Left renal cortex interstitium (tissue), 4 donors: Measurements from ENCODE around the gene HES2. TPM values are rescaled to one million over a fixed set of nuclear protein-coding genes. Genes with fewer than 3 reads are reported as not detected.
"Not testable (repeated sequence)": the region's sequence is repeated elsewhere in the genome, so short reads cannot be mapped to it uniquely, and the experiment has no call there.

Experiments
- DNase-seq, 4 donors: peaks; one replicate each; pipeline ENCODE4 v3.0.0-alpha.2; 2013; ENCODE audit warnings: low read depth in 4 of 4, low spot score in 2 of 4, missing footprints in 1 of 4
- polyA plus RNA-seq, 4 donors: library from polyadenylated mRNA; unstranded; fragments of 120-200 nt; gene quantifications; one replicate each; pipeline ENCODE4 v1.2.1, GENCODE V29; 2013; ENCODE audit not compliant: insufficient read length in 4 of 4

The HES2 gene, protein sequence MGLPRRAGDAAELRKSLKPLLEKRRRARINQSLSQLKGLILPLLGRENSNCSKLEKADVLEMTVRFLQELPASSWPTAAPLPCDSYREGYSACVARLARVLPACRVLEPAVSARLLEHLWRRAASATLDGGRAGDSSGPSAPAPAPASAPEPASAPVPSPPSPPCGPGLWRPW
- under 1 TPM; 0.23 to 0.84 (median 0.39) TPM for polyA plus RNA-seq

DNA sequence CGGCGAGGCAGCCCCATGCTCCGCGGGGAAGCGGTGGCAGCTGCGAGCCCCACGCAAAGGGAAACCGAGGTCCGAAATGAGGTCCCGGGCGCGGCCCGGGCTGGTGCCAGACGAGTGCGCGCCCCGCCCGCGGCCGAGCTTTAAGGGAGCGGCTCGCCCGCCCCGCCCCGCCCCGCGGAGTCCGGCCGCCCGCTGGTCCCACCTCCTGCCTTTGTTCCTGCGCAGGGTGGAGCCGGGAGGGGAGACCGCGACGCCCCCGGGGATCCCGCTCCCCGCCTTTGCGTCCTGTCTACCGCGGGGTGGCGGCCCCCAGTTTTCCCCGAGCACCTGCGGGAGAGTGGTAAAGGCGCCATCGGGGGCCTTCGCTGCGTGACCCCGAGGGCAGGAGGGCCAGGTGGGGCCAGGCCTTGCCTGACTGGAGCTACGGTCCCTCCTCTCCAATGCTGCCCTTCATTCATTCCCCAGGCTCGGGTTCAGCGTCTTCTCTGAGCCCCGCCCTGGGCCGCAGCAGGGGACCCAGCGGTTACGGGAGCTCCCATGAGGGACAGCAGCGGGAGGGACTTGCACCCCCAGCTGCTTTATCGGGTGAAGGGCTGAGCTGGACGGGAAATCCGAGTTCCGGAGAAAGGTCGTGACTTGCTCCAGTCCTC lies at the start of gene HES2:
TSS of gene HES2 (minus strand) at position 116 of the 650 bp plus-strand sequence. CDS start at position 17, 99 bp downstream.
- DNase-seq: no peak

DNA sequence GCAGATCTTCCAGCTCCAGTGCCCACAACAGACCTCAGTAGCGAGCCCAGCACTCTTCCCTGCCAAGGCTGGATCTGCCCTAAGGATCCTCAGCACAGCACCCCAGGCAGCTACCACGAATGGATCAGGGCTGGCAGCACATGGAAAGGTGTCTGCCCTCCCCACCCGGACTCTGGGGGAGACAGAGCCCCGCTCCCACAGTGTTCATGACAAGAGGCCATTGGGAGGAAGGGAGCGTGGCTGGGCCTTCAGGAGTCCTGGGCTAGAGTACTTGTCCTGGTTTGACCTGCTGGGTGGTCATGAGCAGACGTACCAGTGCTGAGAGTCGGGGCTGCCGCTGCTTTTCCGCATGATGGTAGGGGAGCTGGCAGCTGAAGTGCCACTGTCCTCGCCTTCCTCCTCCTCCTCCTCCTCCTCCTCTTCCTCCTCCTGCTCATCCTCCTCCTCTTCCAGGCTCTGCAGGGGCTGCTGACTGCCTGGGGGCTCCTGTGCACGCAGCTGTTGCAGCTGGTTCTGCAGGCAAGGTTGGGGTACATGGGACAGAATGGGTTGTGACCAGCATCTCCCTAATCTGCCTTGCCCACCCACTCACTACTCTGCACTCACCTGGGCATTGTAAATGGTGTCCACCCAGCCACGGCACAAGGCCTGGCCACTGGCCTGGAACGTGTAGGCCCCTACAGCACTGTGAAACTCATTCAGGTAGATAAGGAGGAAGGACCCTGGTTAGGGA lies 49.2 kb upstream of the HES2 start:
- no peak for DNase-seq

DNA sequence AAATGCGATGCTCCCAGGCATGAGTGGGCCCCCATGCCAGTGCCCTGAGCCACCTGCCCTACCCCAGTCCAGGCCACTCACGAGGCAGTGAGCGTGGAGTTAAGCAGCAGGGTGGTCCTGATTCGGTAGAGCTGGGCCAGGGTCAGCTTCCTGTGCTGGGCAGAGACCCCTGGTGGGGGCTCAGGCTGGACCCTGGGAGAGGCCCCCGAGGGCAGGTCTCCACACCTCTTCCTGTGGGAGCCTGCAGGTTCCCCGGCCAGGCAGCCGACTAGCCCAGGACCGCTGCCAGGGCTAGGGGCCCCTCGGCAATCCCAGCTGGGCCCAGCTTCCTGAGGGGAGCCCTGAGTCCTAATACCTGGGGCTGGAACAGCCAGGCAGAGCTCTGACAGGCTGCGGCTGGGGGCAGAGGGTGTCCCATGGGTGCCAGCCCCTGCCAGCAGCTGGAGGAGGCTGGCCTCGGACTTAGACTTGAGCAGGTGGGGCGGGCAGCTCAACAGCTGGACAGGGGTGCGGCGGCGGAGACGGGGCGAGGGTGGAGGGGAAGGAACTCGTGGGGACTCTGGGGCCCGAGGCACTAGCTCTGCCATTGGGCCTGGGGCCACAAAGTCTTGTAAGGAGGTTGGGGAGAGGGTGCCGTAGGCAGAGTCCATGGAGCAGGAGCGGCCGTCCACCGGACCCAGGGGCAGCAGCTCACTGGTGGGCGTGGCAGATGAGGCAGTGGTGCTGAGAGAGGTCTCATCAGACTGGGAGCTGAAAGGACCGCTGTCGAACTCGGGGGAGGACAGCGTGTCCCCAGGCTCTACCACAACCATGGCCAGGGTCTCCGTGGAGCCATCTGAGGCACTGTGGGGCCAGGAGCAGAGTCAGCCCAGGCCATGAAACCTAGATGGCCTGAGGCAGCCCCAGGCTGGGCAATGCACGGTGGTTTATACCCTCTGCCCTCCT lies 48.3 kb upstream of the HES2 start:
- DNase-seq: no peak

DNA sequence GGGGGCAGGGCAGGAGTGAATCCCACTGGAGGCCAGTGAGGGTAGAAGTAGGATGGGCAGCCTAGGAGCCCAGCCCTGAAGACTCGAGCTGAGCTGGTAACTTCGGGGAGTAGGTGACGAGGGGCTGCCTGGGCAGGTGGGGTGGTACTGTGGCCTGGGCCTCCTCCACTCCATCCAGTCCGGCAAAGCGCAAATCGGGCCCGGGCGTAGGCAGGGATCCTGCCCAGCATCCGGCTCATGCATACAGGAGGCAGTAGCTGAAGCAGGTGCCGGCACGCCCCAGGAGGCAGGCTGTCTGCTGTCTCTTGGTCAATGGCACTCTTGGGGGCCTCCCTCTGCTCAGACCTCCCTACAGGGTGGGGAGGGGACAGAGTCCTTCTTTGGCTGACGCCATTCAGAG lies 47.5 kb upstream of the HES2 start:
- no peak for DNase-seq

DNA sequence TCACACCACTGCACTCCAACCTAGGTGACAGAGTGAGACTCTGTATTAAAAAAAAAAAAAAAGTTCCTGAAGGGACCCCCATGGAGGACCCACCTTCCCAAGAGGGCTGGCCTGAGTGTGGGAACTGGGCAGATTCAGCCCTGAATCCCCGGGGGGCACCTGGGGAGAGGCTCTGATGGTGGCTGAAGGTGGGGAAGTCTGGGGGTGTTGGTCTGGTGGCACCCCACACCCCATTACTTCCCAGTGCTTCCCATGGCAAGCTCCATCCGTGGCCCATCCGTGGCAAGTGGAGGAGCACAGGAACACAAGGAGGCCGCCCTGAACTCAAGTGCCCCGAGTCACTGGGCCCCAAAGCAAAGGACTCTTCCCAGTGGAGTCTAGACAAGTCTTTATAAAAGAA lies 47.0 kb upstream of the HES2 start:
- no peak for DNase-seq

DNA sequence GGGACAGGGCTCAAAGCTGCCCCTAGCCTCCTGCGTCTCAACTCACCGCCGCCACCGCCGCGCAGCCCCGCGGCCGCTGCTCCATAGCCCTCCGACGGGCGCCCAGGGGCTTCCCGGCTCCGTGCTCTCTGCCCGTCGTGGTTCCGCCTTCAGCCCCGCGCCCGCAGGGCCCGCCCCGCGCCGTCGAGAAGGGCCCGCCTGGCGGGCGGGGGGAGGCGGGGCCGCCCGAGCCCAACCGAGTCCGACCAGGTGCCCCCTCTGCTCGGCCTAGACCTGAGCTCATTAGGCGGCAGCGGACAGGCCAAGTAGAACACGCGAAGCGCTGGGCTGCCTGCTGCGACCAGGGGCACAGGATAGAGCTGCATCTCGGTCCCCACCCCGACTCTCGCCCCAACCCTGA lies 46.3 kb upstream of the HES2 start, which contains the start of gene TNFRSF25:
TSS of gene TNFRSF25 (minus strand) at position 151 of the 400 bp plus-strand sequence. CDS start at position 85, 66 bp downstream.
- no peak for DNase-seq

DNA sequence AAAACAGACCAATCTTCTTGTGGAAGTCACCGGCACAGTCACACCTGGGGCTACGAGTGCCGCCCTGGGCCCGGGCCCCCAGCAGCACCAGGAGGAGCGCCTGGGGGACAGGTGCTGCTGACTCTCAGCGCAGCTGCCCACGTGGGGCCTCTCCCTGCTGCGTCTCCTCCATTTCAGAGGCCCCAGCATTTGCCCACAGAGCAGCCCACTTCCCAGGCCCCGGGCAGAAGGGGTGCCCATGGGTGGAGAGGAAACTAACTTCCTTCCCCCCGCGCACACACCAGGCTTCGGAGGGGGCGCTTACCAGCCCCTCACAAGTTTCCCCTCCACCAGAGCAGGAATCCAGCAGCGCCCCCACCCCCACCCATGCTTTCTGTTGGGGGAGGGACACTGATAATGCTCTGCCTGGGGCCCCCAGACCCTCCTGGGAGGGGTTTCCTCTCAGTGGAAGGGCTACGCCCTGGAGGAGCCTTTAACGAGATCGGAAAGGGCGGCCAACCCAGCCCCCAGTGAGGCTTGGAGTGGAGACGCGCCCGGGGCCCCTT lies 45.8 kb upstream of the HES2 start:
- no peak for DNase-seq

DNA sequence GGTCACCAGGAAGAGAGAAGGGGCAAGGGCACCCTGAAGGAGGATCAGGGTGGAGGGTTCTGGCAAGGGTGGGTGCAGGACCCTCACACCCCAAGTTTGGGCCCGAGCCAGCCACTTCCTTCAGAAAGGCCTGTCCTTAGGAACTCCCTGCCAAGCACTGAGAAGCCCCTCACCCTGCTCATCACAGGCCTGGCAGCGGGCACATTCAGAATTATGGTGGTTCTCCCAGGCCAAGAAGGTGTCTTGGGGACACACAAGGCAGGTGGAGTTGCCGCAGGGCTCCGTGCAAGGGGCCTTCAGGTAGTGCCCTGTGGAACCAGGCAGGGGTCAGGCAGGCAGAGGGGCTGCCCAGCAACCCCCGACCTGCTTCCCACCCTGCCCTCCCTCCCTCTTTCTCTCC lies 45.2 kb upstream of the HES2 start:
- DNase-seq: no peak

DNA sequence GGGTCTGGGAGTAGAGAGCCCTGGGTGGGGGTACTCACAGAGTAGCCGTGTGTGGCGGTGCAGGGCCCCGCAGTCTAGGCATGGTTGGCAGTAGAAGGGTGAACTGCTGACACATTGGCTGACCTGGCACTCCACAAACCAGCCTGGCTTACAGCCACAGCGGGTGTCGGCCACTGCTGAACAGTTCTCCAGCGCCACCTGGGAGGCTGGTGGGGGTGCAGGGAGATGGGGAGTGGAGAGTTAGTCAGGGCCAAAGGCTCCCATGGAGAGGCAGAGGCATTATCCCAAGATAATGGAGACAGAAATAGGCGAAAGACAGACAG lies 44.8 kb upstream of the HES2 start:
- no peak for DNase-seq

DNA sequence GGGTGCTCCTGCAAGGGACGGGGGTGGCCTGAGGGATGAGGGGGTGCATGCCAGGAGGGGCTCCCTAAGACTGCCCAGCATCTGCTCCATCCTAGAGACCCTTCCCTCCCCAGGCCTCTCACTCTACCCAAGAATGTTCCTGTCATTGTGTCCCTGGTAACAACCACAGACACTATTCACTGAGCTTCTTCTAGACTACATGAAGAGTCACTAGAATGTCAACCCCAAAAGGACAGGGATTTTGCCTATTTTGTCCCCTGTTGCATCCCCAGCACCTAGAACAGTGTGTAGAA lies 43.3 kb upstream of the HES2 start:
- no peak for DNase-seq

DNA sequence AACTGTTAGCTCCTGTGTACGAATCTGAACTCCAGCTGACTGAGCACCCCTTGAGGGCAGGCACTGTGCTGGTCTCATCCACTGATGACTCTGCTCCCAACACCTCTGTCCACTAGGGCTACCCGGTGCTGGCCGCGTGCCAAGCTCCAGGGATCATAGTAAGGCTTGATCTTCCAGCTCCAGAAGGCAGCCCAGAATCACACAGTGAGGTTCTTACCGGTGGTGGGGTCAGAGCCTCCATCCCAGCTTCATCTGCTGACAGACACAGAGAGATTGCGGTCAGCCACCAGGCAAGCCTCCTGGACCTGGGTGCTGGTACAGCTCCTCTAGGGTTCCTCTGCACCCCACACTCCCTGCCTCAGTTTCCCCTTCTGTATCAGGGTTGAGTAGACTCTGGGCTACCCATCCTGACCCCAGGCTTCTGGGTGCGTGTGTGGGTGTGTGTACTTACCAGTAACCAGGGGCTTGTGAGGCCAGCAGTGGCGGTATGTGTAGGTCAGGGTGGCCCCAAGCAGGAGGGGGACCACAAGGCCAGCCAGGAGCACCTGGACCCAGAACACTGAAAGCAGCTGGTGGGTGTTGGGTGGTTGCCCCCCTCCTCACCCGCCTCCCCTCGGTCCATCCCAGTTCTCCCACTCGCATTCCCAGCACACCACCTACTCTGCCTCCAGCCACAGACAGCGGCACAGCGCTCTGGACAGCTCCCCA lies 42.8 kb upstream of the HES2 start:
- DNase-seq: no peak

DNA sequence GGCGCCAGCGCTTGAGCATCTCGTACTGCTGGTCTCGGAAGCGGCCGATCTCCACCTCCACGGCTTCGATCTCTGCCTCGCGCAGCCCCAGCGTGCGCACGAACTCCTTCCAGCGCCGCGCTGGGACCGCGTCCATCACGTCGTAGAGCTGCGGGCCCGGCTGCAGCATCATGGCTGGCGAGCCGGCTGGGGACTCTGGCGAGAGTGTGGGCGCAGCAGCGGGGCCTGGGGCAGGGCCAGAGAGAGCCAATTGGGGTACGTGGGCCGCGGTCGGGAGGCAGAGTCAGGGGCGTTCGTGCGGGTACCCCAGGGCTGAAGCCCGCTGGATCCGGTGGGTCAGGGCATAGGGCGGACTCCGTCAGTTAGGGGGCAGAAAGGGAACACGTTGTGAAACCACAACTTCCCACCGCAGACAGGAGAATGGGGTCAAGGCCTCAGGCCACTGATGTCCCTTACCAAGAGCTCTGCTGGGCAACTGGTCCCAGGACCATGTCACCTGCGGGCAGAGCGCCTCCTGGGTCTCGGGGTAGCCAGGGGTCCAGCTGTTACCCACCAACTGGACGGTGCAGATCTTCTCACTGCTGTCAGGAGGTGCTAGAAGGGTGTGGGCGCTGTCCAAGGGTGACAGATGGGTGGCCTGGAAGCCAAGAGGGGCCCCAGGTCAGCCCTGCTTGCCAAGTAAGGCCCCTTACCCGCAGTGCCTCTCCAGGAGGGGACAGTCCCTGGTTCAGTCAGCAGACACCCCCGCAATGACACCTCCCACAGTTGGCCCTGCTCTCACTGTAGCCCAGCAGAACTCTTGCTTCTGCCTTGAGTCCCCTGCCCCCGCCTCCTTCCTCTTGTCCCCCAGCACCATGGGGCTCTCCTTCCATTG lies 42.1 kb upstream of the HES2 start:
- no peak for DNase-seq

DNA sequence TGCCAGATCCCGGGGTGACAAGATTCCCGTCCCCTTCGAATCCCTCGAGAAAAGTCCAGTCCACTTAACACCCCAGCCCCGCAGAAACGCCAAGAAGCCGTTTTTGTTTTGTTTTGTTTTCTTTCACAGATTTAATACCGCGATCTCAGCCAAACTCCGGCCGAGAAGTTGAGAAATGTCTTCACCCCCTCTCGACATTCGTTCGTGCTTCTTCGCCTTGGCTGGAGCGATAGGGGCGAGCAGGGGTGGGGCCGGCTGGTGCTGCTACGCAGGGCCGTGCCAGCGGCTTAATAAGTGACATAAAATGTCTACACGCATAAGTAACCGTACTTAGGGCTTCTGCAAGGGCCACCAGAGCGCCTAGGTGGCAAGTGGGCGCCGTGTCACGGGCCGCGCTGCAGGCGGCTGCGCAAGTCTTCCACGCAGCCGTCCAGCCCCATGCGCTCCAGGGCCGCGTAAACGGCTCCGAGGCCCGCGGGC lies 41.4 kb upstream of the HES2 start:
- no peak for DNase-seq

DNA sequence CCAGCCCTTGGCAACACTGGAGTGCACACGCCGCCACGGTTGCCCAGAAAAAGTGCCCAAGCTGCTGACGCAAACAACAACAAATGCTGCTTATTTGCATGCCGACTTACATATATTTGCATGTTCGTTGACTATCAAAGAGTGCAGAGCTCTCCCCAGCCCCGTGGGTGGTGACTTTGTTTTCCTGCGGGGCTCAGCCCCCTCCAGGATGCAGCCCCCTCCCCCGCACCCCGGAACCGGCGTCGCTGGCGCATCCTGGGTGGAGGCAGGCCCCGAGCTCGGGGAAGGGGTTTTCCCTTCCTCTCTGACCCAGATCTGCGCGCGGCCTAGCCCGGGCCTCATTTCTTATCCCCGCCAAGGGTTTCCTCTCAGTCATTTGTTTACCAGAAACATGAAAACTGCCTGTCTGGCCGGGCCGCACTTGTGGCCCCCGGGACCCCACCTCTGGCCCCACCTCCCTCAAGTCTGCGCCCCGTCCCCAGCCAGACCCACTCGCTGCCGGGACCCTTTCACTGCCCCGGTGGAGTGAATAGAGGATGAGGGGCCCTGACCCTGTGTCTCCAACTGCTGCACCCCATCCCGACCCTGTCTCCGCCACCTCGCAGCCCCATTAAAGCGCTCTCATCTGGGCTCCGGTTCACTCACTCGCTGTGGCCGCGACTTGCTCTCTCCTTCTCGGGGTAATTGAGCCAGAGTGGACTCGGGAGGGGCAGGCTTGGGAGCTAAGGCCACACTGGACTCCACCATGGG lies 40.8 kb upstream of the HES2 start:
- no peak for DNase-seq

DNA sequence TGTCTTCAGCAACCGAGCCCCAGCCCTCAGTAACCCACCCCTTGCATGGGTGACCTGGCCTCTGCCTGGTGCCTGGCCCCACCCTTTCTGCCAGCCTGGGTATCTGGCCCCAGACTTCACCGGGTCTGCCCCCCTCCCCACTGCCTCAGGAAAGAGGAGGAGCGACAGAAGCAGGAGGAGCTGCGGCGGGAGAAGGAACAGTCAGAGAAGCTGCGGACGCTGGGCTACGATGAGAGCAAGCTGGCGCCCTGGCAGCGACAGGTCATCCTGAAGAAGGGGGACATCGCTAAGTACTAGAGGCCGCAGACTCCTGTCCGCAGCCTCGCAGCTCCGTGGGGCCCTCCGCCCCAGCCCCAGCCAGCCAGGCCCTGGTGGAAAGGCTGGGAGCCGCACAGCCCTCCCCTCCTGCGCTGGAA lies 40.1 kb upstream of the HES2 start:
- no peak for DNase-seq

DNA sequence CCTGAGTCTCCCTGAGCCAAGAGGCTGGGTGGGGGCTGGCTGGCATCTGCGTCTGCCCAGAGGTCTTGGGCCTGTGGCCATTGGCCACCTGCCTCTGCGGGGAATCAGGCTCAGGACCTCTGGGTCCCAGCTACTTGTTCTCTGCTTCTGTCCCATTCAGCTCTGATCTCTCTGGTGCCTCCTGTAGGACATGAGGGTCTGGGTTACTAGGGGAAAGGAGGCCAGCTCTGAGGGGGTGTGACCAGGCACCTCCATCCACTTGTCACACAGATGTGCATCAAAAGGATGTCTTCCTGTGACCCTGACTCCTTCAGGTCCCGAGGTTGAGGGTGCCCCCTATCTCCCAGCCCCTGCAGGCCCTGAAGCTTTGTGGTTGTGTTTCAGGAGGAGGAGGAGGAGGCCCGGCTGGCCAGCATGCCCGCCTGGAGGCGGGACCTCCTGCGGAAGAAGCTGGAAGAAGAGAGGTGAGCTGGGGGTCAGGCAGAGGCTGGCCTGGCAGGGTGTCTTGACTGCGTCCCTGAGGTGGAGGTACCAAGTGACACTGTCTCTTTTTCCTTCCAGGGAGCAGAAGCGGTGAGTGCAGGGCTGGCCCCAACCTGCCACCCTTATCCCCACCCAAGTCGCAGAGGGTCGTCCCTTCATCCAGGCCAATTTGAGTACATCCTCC lies 37.2 kb upstream of the HES2 start:
- DNase-seq: no peak

DNA sequence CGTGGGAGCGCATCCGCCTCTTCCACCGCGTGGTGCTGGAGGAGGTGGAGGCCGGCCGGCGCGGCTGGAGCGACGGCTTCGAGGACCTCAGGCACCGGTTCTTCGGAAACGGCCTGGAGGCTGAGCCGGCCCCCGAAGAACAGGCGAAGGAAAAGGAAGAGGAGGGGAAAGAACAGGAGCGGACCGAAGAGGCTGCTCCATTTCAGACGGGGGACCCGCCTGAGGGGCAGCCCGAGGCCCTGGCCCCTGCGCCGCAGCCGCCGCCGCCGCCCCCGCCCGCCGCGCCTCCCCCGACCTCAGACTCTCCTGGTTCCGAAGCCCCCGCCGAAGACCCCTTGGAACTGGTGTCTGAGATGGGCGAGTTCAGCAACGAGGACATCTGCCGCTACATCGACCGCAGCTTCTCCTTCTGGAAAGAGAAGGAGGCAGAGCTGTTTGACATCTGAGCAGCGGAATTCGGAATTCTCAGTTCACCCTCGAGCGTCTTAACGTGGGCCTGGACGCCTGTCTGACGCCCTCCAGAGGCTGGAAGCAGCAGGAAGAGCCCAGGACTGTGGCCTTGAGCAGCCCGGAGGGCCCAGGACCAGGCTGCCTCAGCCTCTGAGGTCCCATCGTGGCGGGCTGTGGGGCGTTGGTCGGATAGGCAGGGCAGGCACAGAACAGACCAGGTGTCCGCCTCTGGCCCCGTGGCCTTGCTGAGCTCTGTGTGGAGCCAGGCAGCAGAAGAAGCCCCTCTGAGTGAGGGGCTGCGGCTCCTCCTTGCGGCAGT lies 36.2 kb upstream of the HES2 start:
- DNase-seq: not testable (repeated sequence)
